Heart left ventricle (tissue), 13 donors: ENCODE measurements around the gene TSC2.
"Not testable (repeated sequence)": the region's sequence is repeated elsewhere in the genome, so short reads cannot be mapped to it uniquely, and the experiment has no call there.

Experiments used
- CTCF ChIP-seq, 12 donors: fragments of 200-600 bp; sonication (generic) in 4 of 12; IDR thresholded peaks; one replicate each; pipeline versions ENCODE4 v1.5.0 to v1.8.0; 2018 to 2022; ENCODE audit warnings: antibody characterized with exemption in 12 of 12, mild to moderate bottlenecking in 5 of 12
- POLR2A ChIP-seq, 2 donors: fragments of 450-650 bp; IDR thresholded peaks; one replicate each; pipeline ENCODE4 v1.6.1; 2017; ENCODE audit warnings: antibody characterized with exemption in 2 of 2, mild to moderate bottlenecking in 2 of 2, moderate library complexity in 2 of 2
- donor health status: ischemic (EF 13 %, LVEDD 7.1; RV severe dilation, severe dysfunction).
- donor health status: DM: no; HTN: yes; CAD: no.
- donor health status: DM: no; HTN: no; CAD: no.
- donor health status: ischemic (EF 25% LVEDD 6.9; RV normal size, moderate dysfunction).
- donor health status: ischemic (EF 25% LVEDD 5.7; RV mildly dilated, moderate dysfunction).
- donor health status: ischemic (EF 35%, LVEDD 5.7; RV mildly dilated, moderate dysfunction).
- donor health status: nonischemic (EF 11% LVEDD 7.7; RV severe dilation, severe dysfunction).
- donor health status: DM: yes; HTN: yes; CAD: no.
- donor health status: PGD.
- donor health status: ischemic (EF 29% LVEDD 5.4; RV normal size, mild dysfunction).
- donor health status: nonischemic (EF 23%, LVEDD 6.1; RV moderate dilation, normal function).

- TF ChIP-seq CTCF, POLR2A (IDR thresholded peaks at IDR 0.05): not testable (repeated sequence)
Observed at GRCh38 chr16:2101581-2101980, 53.8 kb downstream of the TSC2 start.
